Activated CD4-positive, alpha-beta T cell treated with anti-CD3 and anti-CD28 coated beads, Interleukin-2, amount 50 U/mL, for 48 hours (primary cell): ENCODE data around the gene FANCE.
A peak's percentile ranks its signal among the peaks of the same experiment; 100 is the strongest.
"Not testable (repeated sequence)": the region's sequence is repeated elsewhere in the genome, so short reads cannot be mapped to it uniquely, and the experiment has no call there.

Experiments used
- DNase-seq, 2 experiments: peaks; one replicate each; pipeline ENCODE4 v3.0.0-alpha.2; 2020

Gene FANCE

GRCh38 chr6:35432702-35433101 is 19.4 kb upstream of the FANCE start:
- DNase-seq: not testable (repeated sequence)

GRCh38 chr6:35435074-35435837 is 16.9 kb upstream of the FANCE start:
- DNase-seq: no peak

DNA sequence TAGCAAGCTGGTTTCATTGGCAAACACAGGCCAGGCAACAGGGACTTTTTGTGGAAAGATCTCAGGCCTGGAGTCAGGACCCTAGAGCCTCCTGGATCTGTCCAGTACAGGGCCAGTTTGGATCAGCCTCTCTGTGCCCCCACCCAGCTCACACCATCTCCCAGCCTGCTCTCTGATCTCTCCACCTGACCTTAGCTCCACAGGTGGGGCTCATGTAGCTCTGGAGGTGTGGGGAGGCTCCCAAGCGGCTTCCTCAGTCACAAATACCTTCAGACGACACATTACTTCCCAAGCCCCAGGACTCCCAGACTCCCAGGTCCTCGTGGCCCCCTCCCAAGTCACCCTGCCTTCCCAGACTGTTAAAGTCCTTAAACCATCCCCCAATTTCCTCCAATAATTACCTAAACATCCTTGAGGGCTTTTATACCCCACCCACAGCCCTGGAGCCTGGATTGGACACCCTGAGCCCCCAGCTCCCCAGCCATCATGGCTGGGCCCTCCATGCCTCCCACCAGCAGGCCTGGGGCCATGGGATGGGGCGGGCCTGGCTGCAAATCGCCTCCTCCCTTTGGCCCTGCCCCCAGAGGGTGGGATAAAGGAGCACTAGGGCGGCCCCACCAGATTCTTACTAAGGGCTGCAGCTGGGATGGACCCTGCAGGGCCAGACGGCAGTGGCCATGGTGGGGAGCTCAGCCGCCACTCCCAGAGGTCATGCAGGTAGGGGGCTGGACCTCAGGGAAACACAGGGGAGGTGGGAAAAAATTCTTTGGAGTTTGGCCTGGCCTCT is 15.9 kb upstream of the FANCE start:
- DNase-seq: no peak

- not testable (repeated sequence) for DNase-seq
These were observed 13.6 kb upstream of the FANCE start for GRCh38 chr6:35438378-35439065.

GRCh38 chr6:35439308-35439707 is 12.8 kb upstream of the FANCE start:
- DNase-seq: no peak

DNA sequence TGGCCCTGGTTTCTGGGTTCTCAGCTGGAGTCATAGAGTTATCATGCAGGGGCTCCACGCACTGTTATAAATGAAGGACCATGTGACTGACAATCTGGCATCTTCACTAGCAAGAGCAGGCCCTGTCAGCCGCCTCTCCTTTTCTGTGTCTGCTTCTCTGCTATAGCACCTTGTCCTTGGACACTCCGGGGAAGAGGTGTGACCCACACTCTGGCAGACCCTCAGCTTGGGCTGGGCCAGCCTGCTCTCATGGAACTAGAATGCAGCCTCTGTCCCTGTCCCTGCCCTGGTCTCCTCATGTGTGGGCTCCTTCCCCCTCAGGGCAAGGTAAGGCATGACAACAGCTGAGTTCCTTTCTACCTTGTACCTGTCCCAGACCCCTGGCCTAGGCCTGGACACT is 10.9 kb upstream of the FANCE start:
- DNase-seq: no peak

DNA sequence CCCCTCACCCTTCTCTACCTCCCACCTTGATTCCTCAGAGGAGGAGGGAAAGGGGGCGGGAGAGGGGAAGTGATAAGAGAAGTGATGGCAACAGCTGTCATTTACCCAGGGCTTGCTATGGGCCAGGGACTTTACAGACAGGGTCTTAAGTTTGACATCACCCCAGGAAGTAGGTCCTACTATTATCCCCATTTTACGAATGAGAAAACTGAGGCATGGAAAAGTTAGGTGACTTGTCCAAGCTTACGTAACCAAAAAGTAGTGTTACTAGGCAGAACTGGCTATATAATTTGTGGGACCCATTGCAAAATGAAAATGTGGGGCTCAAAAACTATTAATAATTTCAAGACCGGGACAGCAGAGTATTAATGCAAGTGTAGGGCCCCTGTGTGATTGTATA is 10.5 kb upstream of the FANCE start:
- DNase-seq: no peak

DNA sequence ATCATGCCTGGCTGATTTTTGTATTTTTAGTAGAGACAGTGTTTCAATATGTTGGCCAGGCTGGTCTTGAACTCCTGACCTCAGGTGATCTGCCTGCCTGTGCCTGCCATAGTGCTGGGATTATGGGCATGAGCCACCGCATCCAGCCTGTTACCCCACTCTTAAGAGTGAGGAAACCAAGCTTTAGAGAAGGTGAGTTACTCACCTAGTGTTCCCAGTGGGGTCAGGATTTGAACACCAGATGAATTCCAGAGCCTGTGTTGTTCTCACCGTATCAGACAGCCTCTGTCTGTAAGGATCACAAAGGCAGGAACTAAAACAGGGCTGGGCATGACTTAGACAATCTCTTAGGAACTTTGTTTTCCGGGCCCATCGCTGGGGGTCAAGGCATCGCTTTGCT is 9.4 kb upstream of the FANCE start:
- DNase-seq: no peak

DNA sequence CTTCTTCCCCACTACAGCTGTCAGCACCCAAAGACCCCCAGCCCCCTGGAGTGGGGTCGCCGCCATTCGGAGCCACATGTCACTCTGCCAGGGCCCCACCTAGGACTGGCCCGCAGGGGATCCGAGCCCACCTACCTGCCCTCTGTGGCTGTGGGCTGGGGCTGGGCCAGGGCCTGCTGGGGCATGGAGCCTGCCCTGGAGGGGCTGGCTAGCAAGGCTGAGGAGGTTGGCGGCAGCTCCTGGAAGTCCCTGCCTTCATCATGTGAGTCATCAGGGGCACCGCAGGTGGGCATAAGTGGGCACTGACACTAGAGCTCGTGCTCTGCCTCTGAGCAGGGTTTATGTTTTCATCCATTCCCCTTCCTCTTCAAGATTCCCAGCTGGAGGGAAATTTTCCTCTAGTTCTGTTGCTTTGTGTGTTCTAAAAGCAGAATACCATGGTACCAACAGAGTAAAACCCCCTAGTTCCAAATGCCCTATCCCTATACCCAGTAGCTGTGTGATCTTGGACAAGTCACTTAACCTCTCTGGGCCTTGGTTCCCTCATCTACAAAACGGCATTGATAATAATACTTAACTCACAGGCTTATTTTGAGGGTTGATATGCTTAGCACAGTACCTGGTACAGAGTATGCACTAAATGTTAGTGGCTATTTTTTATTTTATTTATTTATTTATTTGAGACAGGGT is 8.7 kb upstream of the FANCE start:
- no peak for DNase-seq

- DNase-seq: peak; percentile 13 to 23
These were observed 6.4 kb upstream of the FANCE start for GRCh38 chr6:35445691-35446090.

DNA sequence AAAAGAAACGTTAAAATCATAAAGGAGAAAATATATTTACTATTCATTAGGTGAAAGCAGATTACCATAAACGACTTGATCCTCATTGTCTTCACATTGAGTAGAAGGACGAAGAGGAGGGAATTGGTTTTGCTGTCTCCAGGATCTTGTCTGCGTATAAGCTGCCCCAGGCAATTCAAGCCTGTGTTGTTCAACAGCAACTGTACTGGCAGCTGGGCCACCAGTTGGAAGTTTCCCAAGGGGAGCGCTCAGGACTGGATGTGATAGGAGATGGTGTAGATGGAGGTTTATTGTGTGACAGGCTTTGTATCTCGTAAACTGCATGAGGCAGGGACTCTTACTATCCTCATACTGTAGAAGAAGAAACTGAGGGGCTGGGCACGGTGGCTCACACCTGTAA is 3.9 kb upstream of the FANCE start:
- no peak for DNase-seq

- DNase-seq: peak; percentile 20 to 38
These were observed 2.8 kb upstream of the FANCE start for GRCh38 chr6:35449287-35449881.

GRCh38 chr6:35451354-35452182 is 570 bp upstream of the FANCE start:
- DNase-seq: peak in 1 of 2 experiments; percentile 6

DNA sequence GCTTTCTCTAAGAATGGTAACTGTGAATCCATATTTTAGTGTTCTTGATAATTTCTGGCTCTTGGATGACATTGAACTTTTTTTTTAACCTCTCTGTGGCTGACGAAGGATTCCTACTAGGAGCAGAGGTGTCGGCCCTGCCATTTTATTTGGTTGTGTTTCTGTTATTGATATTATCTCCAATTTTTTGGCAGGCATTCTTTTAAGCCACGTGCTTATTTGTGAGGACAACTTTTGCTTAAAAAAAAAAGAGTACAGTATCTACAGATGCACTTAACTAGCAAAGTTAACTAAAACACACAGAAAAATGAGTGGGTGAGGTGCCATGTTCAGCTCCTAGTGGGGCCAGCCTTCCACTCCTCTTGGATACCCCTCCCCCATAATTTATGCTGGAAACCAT is 1.1 kb downstream of the FANCE start:
- DNase-seq: no peak

- DNase-seq: no peak
These were observed 2.4 kb downstream of the FANCE start for GRCh38 chr6:35454391-35455110.

GRCh38 chr6:35457907-35458306 is 5.8 kb downstream of the FANCE start:
- DNase-seq: no peak

- DNase-seq: no peak
These were observed 9.1 kb downstream of the FANCE start for GRCh38 chr6:35461270-35461669.

- no peak for DNase-seq
These were observed 11.2 kb downstream of the FANCE start for GRCh38 chr6:35463292-35463691.

DNA sequence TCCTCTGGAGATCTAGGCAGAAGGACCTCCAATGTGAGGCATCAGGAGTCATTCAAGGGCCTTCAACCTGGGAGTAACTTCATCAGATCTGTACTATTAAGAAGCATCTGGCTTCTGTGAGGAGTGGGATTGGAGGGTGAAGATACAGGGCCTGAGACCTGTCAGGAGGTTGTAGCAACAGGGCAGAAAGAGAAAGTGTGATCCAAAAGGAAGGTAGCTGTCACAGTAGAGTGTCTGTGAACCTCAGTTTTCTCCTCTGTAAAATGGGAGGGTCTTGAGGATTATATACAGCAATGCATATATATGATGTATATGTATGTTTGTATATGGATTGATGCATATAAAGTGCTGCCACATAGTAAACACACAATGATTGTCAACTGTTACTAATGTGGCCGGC is 13.5 kb downstream of the FANCE start:
- DNase-seq: no peak

GRCh38 chr6:35468181-35468979 is 16.2 kb downstream of the FANCE start, which contains the start of gene RPL10A:
TSS of gene RPL10A (plus strand) at chr6:35468401. CDS start at chr6:35468435, 34 bp downstream.
- DNase-seq: peak; percentile 95 to 96
